H4 (cell line): ENCODE measurements around the gene ADPRHL1. TPM values are rescaled to one million over a fixed set of nuclear protein-coding genes. Genes with fewer than 3 reads are reported as not detected.

Experiments
- DNase-seq: peaks from one replicate; pipeline ENCODE4 v3.0.0-alpha.2; 2015; ENCODE audit warnings: low spot score
- total RNA-seq: library from RNA; depleted of rRNA; stranded (reverse); fragments of >200 nt; shearing (Covaris generic); gene quantifications from 2 replicates; pipeline ENCODE4 v1.2.3, GENCODE V29; 2014; rRNA removed

Gene ADPRHL1
- total RNA-seq, result 0.23 and 1.3 TPM in 2 replicates

GRCh38 chr13:113452942-113453901 lies at the start of gene ADPRHL1:
Gene ADPRHL1, minus strand, starts transcription at chr13:113453488. Its CDS starts 51 bp downstream, at chr13:113453437.
- DNase-seq, result no peak

DNA sequence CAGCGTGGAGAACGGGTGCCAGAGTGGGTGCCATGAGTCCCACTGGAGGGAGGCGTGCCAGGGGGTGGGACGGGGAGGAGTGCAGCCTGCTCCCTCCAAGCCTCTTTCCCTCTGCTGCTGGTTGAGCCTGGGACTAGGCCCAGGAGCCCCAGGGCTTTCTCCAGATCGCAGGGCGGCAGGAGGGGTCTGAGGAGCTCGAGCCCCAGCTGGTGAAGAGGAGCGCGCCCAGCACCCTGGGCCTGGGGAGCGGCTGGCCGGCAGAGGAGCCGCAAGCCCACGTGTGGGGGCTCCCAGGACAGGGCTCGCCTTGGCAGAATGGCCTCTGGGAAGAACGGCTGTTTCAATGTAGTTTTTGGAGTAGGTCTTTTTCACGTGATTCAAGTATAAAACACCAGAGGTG lies 49.4 kb upstream of the ADPRHL1 start:
- no peak for DNase-seq

GRCh38 chr13:113500530-113501265 lies 47.4 kb upstream of the ADPRHL1 start:
- no peak for DNase-seq

DNA sequence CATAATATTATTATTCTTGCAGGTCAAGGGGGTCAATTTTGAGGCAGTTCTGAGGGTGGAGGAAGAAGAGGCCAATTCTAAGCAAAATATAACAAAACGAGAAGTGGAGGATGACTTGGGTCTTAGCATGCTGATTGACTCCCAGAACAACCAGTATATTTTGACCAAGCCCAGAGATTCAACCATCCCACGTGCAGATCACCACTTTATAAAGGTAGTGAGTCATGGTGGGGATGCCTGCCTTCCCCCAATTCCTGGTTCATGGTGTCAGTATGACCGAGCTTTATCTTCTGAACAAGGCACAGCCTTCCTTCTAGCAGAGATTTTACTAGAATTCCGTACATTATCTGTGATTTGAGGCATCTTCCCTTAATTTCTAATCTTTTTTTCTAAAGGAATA lies 46.6 kb upstream of the ADPRHL1 start:
- DNase-seq, result no peak

GRCh38 chr13:113498905-113499304 lies 45.6 kb upstream of the ADPRHL1 start:
- no peak for DNase-seq

GRCh38 chr13:113497217-113497616 lies 43.9 kb upstream of the ADPRHL1 start:
- DNase-seq, result no peak

DNA sequence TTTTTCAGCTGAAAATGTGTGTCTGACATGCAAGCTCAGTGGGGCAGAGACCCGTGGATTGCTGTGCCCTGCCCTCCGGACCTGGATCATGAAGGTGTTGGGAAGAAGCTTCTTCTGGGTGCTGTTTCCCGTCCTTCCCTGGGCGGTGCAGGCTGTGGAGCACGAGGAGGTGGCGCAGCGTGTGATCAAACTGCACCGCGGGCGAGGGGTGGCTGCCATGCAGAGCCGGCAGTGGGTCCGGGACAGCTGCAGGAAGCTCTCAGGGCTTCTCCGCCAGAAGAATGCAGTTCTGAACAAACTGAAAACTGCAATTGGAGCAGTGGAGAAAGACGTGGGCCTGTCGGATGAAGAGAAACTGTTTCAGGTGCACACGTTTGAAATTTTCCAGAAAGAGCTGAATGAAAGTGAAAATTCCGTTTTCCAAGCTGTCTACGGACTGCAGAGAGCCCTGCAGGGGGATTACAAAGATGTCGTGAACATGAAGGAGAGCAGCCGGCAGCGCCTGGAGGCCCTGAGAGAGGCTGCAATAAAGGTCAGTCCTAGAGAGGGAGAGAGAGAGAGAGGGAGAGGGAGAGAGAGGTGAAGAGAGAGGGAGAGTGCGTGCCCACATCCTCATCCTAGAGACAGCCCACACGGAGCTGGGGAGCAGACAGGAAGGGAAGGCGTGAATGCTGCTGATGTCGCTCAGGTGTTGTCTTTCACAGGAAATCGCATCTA lies 42.4 kb upstream of the ADPRHL1 start:
- DNase-seq, result no peak

GRCh38 chr13:113493315-113493951 lies 40.1 kb upstream of the ADPRHL1 start:
- DNase-seq, result peak; percentile 90

DNA sequence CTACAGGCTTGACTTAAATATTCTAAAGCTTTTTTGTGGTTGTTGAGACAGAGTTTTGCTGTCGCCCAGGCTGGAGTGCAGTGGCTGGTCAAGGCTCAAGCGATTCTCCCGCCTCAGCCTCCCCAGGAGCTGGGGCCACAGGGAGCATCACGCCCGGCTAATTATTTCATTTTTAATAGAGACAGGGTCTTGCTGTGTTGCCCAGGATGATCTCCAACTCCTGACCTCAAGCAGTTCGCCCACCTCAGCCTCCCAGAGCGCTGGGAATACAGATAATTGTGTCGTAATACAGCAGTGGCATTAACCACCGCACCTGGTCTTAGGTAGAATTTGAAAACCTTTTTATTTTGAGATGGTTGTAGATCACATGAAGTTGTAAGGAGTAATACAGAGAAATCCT lies 38.7 kb upstream of the ADPRHL1 start:
- no peak for DNase-seq

DNA sequence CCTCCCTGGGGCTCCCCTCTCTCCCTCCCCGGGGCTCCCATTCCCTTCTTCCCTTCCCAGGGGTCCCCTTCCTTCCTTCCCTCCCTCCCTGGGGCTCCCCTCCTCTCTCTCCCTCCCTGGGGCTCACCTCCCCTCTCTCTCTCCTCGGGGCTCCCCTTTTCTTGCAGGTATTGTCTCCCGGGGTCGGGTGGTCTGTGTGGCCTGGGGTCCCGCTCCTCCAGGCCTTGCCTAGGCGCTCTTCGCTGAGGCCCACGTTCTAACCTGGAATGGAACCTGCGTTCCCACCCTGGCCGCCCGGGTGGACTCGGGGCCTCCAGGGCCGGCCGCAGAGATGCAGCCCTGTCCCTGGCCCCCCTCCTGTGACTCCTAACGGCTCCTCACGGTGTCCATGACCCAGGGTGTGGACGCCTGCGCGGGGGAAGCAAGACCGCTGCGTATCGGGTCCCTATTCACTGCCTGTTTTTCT lies 38.2 kb upstream of the ADPRHL1 start:
- DNase-seq, result no peak

GRCh38 chr13:113490496-113491417 lies 37.5 kb upstream of the ADPRHL1 start, which contains the start of gene DCUN1D2:
Gene DCUN1D2, minus strand, starts transcription at chr13:113490711. Its CDS starts 42 bp downstream, at chr13:113490669.
- DNase-seq, result peak; percentile 75

GRCh38 chr13:113489549-113490495 lies 36.5 kb upstream of the ADPRHL1 start:
- no peak for DNase-seq

- DNase-seq, result no peak
These were observed 35.9 kb upstream of the ADPRHL1 start for GRCh38 chr13:113489171-113489548.

GRCh38 chr13:113488283-113488682 lies 35.0 kb upstream of the ADPRHL1 start:
- no peak for DNase-seq

GRCh38 chr13:113486698-113487097 lies 33.4 kb upstream of the ADPRHL1 start:
- DNase-seq, result no peak

DNA sequence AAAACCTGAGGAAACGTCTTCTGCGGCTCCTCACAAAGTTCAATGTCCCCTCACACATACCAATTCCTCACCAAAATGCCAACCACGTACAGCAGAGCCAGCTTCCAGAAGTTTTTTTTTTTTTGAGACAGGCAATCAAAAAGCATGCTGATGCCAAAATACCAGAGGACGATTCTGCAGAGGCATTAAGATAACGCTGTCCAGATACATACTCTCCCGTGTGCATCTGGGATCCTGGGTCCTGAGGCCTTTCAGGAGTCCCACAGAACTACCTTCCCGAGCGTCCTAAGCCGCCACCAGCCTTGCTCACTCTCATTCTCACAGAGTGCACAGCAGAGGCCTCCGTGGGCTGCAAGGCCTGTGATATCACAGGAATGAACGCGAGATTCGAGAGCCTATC lies 32.3 kb upstream of the ADPRHL1 start:
- no peak for DNase-seq

DNA sequence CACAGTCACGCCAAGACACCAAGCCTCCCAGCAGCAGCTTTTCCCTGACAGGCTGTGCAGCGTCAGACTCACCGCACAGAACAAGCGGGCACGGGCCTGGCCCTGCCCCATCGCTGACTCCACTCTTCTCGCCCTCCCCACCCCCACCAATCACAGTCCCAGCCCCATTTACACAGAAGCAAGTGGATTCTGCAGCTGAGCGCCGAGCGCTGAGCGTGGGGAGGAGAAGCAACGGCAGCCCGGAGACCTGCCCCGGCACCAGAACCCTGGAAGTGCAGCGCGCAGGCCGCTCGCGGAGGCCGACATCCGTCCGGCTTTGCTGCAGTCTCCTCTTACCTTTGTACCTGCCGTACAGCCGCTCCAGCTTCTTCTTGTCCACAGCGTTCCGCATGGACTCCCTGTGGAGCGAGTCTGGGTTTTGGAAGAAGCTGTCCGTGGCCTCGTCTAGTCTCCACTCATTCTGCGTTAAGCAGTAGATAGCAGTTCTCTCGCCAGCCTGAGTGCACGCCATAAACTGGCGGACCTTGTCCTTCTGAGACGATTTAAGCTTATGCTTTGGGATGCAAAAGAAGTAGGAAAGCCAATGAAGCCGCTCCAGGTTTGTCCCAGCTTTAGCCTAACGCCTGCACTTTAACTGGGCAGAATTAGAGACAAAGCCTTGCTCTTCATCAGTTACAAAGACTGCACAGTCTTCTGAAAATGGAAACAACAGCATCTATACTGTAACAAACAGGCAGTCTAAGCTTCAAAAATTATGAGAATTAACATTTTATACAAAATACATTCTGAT lies 30.4 kb upstream of the ADPRHL1 start:
- DNase-seq, result no peak

GRCh38 chr13:113483081-113483480 lies 29.8 kb upstream of the ADPRHL1 start:
- DNase-seq, result no peak
